GM23248 (cell line): ENCODE measurements around the gene EIF5A. TPM values are rescaled to one million over a fixed set of nuclear protein-coding genes. Genes with fewer than 3 reads are reported as not detected.
A peak's percentile ranks its signal among the peaks of the same experiment; 100 is the strongest.

Experiments used
- DNase-seq: peaks from one replicate; pipeline ENCODE4 v3.0.0-alpha.2; 2015
- H2AFZ ChIP-seq: fragments of 200-600 bp; sonication (generic); 2 replicates; pipeline ENCODE4 v1.6.1; 2016; ENCODE audit warnings: antibody characterized with exemption
- H3F3A ChIP-seq: fragments of 200-600 bp; sonication (generic); 2 replicates; pipeline ENCODE4 v1.6.1; 2016; ENCODE audit warnings: mild to moderate bottlenecking, antibody characterized with exemption, mixed run types; ENCODE audit not compliant: insufficient read depth
- H3K27ac ChIP-seq: fragments of 200-600 bp; sonication (generic); 2 replicates; pipeline ENCODE4 v1.5.1; 2016; ENCODE audit warnings: mild to moderate bottlenecking
- H3K27me3 ChIP-seq: fragments of 200-600 bp; sonication (generic); replicated peaks from 2 replicates; pipeline ENCODE4 v1.6.1; 2016; ENCODE audit warnings: mild to moderate bottlenecking; ENCODE audit not compliant: insufficient read depth
- H3K36me3 ChIP-seq: fragments of 200-600 bp; sonication (generic); 2 replicates; pipeline ENCODE4 v1.6.1; 2016; ENCODE audit warnings: low read depth, mild to moderate bottlenecking
- H3K4me1 ChIP-seq: fragments of 200-600 bp; sonication (generic); 2 replicates; pipeline ENCODE4 v1.6.1; 2016; ENCODE audit warnings: mild to moderate bottlenecking; ENCODE audit not compliant: insufficient read depth
- H3K4me2 ChIP-seq: fragments of 200-600 bp; sonication (generic); one replicate; pipeline ENCODE4 v1.6.1; 2016; ENCODE audit warnings: mild to moderate bottlenecking; ENCODE audit not compliant: unreplicated experiment
- H3K4me3 ChIP-seq: fragments of 200-600 bp; sonication (generic); 2 replicates; pipeline ENCODE4 v1.5.1; 2016; ENCODE audit warnings: mild to moderate bottlenecking
- H3K79me2 ChIP-seq: fragments of 200-600 bp; sonication (generic); 2 replicates; pipeline ENCODE4 v1.6.1; 2016; ENCODE audit warnings: mild to moderate bottlenecking; ENCODE audit not compliant: insufficient read depth
- H3K9ac ChIP-seq: fragments of 200-600 bp; sonication (generic); 2 replicates; pipeline ENCODE4 v1.6.1; 2016; ENCODE audit warnings: mild to moderate bottlenecking
- H3K9me2 ChIP-seq: fragments of 200-600 bp; sonication (generic); 2 replicates; pipeline ENCODE4 v1.6.1; 2016; ENCODE audit warnings: mixed run types, mild to moderate bottlenecking, moderate library complexity; ENCODE audit not compliant: insufficient read depth
- H3K9me3 ChIP-seq: fragments of 200-600 bp; sonication (generic); one replicate; pipeline ENCODE4 v1.6.1; 2017; ENCODE audit warnings: low read depth
- H4K20me1 ChIP-seq: fragments of 200-600 bp; sonication (generic); 2 replicates; pipeline ENCODE4 v1.6.0; 2016; ENCODE audit not compliant: insufficient read depth
- EZH2 ChIP-seq: fragments of 200-600 bp; sonication (generic); IDR thresholded peaks from 2 replicates; pipeline ENCODE4 v1.6.1; 2018; ENCODE audit warnings: antibody characterized with exemption, mild to moderate bottlenecking; ENCODE audit not compliant: insufficient read depth, poor library complexity, severe bottlenecking
- EZH2phosphoT487 ChIP-seq: fragments of 200-600 bp; sonication (generic); IDR thresholded peaks from 2 replicates; pipeline ENCODE4 v1.6.1; 2018; ENCODE audit warnings: antibody characterized with exemption, moderate library complexity, mild to moderate bottlenecking, low read depth; ENCODE audit not compliant: insufficient read depth
- WGBS, 2 experiments: methylation state at CpG; one replicate each; pipeline ENCODE4 v1.1.6; 2015 to 2017; ENCODE audit warnings: low lambda C conversion rate in 2 of 2, low coverage in 1 of 2; ENCODE audit errors: missing lambda C conversion rate in 2 of 2; 5-methylcytosine and 5-hydroxymethylcytosine counted together
- in situ Hi-C: fragments of 300-500 bp; cut with MboI; formaldehyde crosslinking; loops from 2 replicates; pipeline ENCODE4 v1.15.0; 2020
- polyA plus RNA-seq: library from polyadenylated mRNA; unstranded; fragments of >200 nt; fragmentation: Nextera tagmentation; extraction: Ambion mirVana; gene quantifications from 2 replicates; pipeline ENCODE4 v1.2.1, GENCODE V29; 2016
- total RNA-seq: library from RNA; depleted of rRNA; stranded (reverse); fragments of >200 nt; shearing (Covaris generic); gene quantifications from 2 replicates; pipeline ENCODE4 v1.2.3, GENCODE V29; 2014

Gene EIF5A
- total and polyA plus RNA-seq, 2 experiments from 2014 or later: 869 to 998 TPM

GRCh38 chr17:7304179-7304578 is 3.2 kb upstream of the EIF5A start:
- Histone ChIP-seq H3K9ac (no peak overlapping the region), H3K9me2 (no peaks in the 10 kb centered on the region), H3K4me2 (no peak overlapping the region), H3K27me3 (no peaks in the 10 kb centered on the region; the same call in 1 of the 2 replicates), H3K9me3 (no peaks in the 10 kb centered on the region), H3K4me1 (peaks cover 1% of the 10 kb centered on the region), H3K36me3 (0 out of 2 replicates have a peak, but pooled peaks cover under 1% of the 10 kb centered on the region), H3F3A (peaks cover 14% of the 10 kb centered on the region), H3K27ac (no peak overlapping the region), H4K20me1 (peaks cover 2% of the 10 kb centered on the region), H3K4me3 (no peak overlapping the region), H3K79me2 (peaks cover 18% of the 10 kb centered on the region), H2AFZ (no peak overlapping the region)
- no peak for TF ChIP-seq EZH2phosphoT487
- no peak for TF ChIP-seq EZH2
- in situ Hi-C loops: no loop called here
- DNase-seq: no peak
- WGBS, 2 experiments: 83 to 84% methylated on average over 7 of the region's 7 CpGs

- H3K9ac ChIP-seq: peak overlapping the region; percentile 98
- no peaks in the 10 kb centered on the region for H3K27me3 ChIP-seq
- H3F3A ChIP-seq: peaks cover 50% of the 10 kb centered on the region
- H3K9me2 ChIP-seq: no peaks in the 10 kb centered on the region
- peaks cover 29% of the 10 kb centered on the region for H3K4me1 ChIP-seq
- H3K27ac ChIP-seq: peak overlapping the region; percentile 96
- peak; percentile 79 for DNase-seq
- 1 to 2% methylated on average over 42 to 78 of the region's 104 CpGs for WGBS, 2 experiments
- H2AFZ ChIP-seq: no peak overlapping the region
- H3K9me3 ChIP-seq: no peaks in the 10 kb centered on the region
- in situ Hi-C loops: no loop called here
- H3K79me2 ChIP-seq: peaks cover 56% of the 10 kb centered on the region
- H4K20me1 ChIP-seq: peaks cover 19% of the 10 kb centered on the region
- peaks cover 35% of the 10 kb centered on the region for H3K36me3 ChIP-seq
- no peak for TF ChIP-seq EZH2
- TF ChIP-seq EZH2phosphoT487: no peak
- H3K4me2 ChIP-seq: peak overlapping the region; percentile 98
- H3K4me3 ChIP-seq: peak overlapping the region; percentile 91
Measured at GRCh38 chr17:7307686-7308624, 527 bp downstream of the EIF5A start.

- DNase-seq: peak; percentile 94
- Histone ChIP-seq H3K9me3 (no peaks in the 10 kb centered on the region), H3K4me1 (peaks cover 38% of the 10 kb centered on the region), H2AFZ (no peak overlapping the region), H3K4me3 (peak overlapping the region; percentile 91), H3K27me3 (no peaks in the 10 kb centered on the region), H3K27ac (peak overlapping the region; percentile 96), H4K20me1 (peaks cover 22% of the 10 kb centered on the region), H3F3A (peaks cover 58% of the 10 kb centered on the region), H3K4me2 (peak overlapping the region; percentile 98), H3K9me2 (no peaks in the 10 kb centered on the region), H3K79me2 (peaks cover 64% of the 10 kb centered on the region), H3K9ac (peak overlapping the region; percentile 98), H3K36me3 (peaks cover 42% of the 10 kb centered on the region)
- in situ Hi-C loops: no loop called here
- 1% methylated on average over 13 to 14 of the region's 14 CpGs for WGBS, 2 experiments
- TF ChIP-seq EZH2phosphoT487: no peak
- no peak for TF ChIP-seq EZH2
Measured at GRCh38 chr17:7308625-7309433, 1.4 kb downstream of the EIF5A start.

- Histone ChIP-seq H4K20me1 (peaks cover 22% of the 10 kb centered on the region), H2AFZ (no peak overlapping the region), H3K4me2 (peak overlapping the region; percentile 98), H3K9me2 (no peaks in the 10 kb centered on the region), H3F3A (peaks cover 66% of the 10 kb centered on the region), H3K36me3 (peaks cover 42% of the 10 kb centered on the region), H3K27me3 (no peaks in the 10 kb centered on the region), H3K79me2 (peaks cover 72% of the 10 kb centered on the region), H3K4me3 (peak overlapping the region; percentile 91), H3K9me3 (no peaks in the 10 kb centered on the region), H3K9ac (peak overlapping the region; percentile 98), H3K4me1 (peaks cover 45% of the 10 kb centered on the region), H3K27ac (peak overlapping the region; percentile 96)
- no peak for TF ChIP-seq EZH2phosphoT487
- no peak for TF ChIP-seq EZH2
- in situ Hi-C loops: no loop called here
- WGBS, 2 experiments: 82 to 84% methylated on average over 12 of the region's 12 CpGs
- no peak for DNase-seq
Measured at GRCh38 chr17:7309628-7310027, 2.2 kb downstream of the EIF5A start.
